HK-2 (cell line): ENCODE data around the gene SPATA32.

Source experiments
- DNase-seq: peaks from one replicate; pipeline ENCODE4 v3.0.0-alpha.2; 2018; ENCODE audit not compliant: unreplicated experiment

Gene SPATA32

DNA sequence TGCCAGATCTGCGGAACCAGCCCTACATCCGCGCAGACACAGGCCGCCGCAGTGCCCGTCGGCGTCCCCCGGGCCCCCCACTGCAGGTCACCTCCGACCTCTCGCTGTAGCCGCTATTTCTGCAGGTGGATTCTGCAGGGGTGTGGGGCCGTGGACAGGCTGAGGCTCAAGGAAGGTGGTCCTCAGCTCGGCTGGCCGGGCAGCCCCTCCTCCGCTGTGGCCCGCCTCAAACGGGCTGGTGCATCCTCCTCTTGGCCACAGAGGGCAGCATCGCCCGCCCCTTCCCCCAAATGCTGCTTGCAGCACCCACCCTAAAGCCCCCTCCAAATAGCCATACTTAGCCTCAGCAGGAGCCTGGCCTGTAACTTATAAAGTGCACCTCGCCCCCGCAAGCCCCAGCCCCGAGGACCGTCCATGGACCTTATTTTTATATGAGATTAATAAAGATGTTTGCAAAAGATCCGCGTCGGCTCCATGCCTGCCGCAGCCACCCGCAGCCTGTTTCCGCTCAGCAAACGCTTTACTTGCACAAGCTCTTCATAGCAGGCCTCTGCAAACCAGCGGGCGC is 14.9 kb downstream of the SPATA32 start:
- no peak for DNase-seq

DNA sequence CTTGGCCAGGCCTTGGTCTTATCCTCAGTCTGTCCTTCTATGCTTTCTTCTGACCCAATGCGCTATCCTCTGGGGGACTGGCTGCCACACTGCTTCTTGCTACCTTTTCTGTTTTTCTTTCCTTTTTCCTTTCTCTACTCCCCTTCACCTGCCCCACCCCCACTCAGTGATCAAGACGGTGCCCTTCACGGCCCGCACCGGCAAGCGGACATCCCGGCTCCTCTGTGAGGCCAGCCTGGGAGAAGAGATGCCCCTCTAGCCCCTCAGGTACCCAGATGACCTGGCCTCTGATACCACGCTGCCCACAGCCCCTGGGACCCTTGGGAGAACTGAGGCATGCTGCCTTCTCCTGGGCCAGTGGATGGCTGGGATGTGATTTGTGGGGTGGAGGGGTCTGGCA is 15.6 kb downstream of the SPATA32 start:
- no peak for DNase-seq

DNA sequence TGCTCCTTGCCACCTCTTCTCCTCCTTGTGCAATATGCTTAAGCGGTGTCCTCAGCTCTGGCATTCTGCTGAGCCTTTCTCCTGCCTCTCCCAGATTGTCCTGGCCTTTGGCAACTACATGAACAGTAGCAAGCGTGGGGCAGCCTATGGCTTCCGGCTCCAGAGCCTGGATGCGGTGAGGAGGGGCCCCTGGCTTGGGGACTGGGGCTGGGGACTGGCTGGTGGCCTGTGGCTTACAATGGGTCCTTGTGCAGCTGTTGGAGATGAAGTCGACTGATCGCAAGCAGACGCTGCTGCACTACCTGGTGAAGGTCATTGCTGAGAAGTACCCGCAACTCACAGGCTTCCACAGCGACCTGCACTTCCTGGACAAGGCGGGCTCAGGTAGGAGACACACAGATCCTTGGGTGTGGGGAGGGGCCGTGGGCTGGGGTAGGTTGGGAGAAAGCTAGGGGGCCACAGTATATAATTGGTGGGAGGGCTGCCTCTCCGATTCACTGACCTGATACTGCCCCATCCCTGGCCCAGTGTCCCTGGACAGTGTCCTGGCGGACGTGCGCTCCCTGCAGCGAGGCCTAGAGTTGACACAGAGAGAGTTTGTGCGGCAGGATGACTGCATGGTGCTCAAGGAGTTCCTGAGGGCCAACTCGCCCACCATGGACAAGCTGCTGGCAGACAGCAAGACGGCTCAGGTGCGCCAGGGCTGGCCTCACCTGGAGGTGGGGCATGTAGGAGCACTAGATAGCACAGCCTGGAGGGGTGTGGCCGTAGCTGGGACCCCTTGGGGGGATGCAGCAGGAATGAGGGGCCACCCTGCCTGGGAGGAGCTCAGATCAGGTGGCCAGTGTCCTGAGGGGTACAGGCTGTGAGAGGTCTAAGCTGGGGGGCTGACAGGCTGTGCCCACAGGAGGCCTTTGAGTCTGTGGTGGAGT is 16.9 kb downstream of the SPATA32 start:
- DNase-seq, result no peak

DNA sequence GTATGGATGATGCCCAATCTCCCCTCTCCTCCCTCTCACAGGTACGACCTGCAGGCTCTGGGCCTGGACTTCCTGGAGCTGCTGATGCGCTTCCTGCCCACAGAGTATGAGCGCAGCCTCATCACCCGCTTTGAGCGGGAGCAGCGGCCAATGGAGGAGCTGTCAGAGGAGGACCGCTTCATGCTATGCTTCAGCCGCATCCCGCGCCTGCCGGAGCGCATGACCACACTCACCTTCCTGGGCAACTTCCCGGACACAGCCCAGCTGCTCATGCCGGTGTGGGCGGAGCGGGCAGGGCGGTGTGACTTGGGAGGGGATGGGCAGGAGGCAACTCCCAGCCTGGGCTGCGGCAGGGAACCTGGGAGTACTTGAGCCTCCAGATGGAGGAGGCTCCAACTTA is 18.1 kb downstream of the SPATA32 start:
- no peak for DNase-seq

DNA sequence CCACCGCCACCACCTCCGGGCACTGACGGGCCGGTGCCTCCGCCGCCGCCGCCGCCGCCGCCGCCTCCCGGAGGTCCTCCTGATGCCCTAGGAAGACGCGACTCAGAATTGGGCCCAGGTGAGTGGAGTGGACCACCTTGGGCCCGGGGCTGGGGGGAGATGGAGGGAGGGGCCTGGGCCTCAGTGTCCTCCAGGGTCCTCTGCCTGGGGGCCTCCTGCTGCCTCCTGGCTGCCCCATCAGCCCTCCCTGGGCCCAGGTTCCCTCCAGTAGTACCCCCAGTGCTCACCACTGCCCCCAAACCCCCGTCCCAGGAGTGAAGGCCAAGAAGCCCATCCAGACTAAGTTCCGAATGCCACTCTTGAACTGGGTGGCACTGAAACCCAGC is 19.9 kb downstream of the SPATA32 start:
- no peak for DNase-seq

DNA sequence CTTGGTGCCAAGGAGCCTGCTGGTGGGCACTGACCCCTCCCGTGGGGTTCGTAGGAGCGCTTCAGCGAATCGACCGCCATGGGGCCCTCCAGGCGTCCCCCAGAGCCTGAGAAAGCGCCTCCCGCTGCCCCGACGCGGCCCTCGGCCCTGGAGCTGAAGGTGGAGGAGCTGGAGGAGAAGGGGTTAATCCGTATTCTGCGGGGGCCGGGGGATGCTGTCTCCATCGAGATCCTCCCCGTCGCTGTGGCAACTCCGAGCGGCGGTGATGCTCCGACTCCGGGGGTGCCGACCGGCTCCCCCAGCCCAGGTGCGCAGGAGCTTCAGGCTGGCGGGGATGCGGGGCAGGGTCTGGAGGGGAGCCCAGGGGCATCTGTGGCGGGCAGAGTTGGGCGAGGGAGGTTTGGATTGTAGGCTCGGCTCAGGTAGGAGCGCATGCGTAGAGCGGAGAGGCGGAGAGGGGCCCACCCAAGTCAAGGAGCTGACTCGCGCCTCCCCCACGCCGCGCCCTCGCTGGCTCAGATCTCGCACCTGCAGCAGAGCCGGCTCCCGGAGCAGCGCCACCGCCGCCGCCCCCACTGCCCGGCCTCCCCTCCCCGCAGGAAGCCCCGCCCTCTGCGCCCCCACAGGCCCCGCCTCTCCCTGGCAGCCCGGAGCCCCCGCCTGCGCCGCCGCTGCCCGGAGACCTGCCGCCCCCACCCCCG is 20.4 kb downstream of the SPATA32 start:
- no peak for DNase-seq

DNA sequence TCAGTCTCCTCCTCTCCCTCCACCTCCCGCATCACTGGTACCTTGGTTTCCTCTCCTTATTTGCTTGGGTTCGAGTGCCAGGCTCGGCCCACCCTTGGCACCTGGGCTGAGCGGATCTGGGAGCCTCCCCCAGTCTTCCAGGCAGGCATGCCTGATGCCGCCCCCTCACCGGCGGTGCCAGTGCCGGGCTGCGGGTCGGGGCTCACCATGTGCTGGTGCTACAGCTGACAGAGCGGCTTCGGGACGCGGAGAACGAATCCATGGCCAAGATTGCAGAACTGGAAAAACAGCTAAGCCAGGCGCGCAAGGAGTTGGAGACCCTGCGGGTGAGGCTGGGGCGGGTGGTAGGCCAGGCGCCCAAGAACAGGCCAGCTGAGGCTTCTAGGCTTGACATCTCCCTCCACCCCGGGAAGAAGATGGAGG is 21.0 kb downstream of the SPATA32 start:
- DNase-seq, result no peak

DNA sequence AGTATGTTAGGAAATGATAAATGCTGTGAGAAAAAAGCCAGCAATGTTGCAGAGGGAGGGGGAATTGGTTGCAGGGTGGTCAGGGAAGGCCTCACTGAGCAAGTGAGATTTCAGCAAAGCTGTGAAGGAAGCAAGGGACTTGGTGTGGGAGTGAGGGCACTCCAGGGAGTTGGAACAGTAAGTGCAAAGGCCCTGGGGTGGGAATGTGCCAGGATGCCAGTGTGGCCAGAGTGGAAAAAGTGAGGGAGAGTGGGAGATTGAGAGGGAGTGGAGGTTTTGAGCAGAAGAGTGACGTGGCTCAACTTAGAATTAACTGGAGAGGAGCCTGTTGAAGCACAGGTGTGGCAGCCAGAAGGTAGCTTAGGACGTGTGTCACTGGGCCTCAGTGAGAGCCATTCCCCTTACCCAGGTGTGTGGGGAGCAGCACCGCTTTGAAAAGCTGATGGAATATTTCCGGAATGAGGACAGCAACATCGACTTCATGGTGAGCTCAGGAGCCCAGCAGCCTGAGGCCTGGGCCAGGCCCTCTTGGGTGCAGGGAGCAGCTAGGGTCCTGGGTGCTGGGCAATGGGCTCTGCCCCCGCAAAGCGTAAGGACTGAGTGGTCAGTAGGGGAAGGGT is 23.6 kb downstream of the SPATA32 start:
- no peak for DNase-seq

DNA sequence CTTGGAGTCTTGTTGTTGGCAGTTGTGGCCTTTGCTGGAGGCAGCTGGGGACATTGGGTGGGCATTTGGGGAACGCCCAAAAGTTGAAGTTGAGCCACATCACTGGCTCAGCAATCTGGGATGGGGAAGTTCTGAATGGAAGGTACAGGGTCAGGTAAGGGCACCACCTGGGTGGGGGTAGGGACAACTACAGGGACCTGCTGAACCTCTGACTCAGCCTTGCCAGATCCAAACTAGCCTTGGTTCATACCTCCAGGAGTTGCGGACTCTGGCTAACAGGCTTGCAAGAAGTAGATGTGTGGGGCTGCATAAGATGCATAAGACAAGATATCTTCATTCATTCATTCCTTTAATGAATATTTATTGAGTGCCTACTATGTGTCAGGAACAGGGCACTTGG is 24.2 kb downstream of the SPATA32 start:
- no peak for DNase-seq

DNA sequence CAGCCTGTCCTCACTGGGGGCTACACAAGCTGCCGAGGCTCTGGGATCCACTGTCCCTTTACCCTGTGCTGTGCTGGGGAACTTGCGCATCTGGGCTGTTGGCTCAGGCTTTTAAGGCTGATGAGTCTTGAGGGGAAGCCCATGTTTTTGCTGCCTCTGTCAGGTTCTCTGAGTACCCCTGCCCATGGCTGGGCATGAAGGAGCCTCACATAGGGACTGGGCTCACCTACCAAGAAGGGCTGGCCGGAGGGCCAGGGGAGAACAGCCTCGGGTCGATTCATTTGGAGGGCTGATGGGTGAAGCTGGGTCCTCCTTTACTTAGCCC is 25.6 kb downstream of the SPATA32 start:
- no peak for DNase-seq

DNA sequence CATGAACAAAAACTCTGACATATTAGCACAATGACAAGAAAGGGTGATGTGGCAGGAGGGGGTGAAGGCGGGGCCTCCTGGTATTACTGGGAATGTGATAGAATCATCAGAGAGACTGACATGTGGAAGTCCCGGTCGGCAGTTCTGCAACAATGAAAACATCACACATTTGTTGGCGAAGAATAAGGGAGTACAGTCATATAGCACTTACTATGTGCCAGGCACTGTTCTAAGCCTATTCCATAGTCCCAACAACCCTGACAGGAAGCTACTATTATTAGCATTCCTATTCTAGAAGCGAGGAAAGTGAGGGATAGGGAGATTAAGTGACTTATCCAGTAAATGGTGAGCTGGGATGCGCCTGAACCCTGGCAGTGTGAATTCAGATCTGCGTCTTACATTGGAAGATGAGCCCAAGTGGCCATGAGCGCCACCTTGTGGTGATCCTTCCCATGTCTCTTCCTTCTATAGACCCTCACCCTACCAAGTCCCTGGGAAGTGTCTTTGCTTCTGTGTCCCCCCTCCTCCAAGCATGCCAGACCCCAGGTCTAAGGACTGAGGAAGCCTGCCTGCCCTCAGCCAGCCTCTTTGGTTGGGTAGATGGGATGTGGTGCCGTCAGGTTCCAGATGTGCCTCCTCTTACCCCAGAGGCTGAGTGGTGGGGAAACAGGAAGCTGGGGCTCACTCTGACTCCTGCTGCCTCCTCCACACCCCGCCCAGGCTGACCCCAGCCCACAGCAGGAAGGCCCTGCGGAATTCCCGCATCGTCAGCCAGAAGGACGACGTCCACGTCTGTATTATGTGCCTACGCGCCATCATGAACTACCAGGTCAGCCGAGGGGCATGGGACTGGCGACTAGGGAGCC is 26.2 kb downstream of the SPATA32 start:
- DNase-seq, result peak; percentile 60

DNA sequence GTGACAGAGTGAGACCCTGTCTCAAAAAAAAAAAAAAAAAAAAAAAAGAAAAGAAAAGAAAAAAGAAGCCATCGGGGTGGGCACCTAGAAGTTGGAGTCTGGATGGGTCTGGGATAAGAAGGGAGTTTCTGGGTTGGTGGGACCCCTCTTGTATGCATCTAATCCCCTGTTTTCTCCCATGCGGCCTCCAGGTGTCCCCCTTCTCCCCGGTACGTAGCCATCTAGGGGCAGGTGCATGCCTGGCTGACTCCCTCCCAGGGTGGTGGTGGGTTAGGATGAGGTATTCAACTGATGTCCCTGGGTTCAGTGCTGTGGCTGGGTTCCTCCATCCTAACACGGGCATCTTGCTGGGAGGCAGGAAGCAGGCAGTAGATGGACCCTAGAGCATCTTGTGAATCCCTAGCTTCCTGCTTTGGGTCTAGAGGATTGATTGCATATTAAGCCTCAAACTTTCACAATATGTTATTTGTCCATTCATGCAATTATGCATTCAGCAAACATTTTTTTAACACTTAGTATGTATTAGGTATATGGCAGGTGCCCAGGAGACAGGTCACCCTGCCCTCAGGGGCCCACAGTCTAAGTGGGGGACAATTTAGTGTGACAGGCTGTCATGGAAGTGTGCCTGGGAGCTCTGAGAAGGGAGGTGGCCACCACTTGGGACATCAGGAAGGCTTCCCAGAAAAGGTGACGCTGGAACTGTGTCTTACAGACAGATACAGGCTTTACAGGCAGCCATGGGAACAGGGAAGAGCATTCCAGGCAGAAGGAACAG is 27.1 kb downstream of the SPATA32 start:
- no peak for DNase-seq

DNA sequence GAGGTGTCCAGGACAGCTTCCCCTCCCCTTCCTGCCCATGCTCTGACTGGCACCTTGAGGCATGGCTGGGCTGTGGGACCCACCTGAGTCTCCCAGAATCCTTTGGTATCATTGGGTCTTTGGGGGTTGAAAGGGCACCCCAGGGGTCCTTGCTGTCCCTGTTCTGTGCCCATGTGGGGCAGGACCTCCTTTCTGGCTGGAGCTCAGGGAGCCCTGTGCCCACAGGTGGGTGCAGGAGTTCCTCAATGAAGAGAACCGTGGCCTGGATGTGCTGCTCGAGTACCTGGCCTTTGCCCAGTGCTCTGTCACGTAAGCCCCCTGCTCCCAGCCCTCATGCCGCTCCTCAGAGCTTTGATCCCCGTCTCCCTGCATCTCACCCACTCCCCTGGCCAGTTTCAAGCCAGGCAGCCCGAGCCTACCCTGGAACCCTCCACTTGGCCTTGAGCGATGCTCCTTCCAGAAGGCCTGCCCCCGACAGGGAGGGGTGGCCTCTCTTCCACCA is 28.4 kb downstream of the SPATA32 start:
- no peak for DNase-seq

DNA sequence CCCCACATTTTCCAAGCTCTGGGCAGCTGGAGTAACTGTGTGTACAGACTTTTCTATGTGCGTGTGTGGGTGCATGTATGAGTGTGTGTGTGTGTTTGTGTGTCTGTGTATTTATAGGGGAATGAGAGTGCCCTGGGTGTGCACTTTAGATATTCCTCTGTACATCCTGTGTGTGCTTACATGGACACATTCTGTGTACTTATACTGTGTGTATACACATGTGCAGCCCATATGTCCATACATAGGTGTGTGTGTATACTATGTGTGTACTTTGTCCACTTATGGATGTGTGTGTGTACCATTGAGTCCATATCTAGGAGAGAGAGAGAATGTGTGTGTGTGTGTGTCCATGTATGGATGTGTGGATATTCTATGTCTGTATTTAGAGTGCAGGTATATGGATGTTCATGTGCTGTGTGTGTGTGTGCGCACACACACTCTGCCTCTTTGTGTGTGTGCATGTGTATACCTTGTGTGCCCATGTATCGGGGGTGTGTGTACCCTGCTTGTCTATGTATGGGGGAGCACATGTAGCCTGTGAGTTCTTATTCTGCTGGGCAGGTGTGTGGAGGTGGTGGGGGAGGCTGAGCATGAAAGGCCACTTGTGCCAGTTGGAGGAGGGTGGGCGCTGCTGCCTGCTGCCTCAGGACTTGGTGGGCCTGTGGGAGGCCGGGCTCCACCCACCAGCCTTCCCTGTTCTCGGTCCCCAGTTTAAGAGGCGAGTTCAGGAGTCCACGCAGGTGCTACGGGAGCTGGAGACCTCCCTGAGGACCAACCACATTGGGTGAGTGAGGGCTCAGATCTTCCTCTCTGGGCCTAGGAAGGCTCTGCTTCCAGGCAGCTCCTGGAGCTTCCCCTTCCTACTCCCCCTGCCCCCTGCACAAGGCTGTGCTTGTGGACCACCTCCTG is 29.1 kb downstream of the SPATA32 start:
- DNase-seq, result no peak

DNA sequence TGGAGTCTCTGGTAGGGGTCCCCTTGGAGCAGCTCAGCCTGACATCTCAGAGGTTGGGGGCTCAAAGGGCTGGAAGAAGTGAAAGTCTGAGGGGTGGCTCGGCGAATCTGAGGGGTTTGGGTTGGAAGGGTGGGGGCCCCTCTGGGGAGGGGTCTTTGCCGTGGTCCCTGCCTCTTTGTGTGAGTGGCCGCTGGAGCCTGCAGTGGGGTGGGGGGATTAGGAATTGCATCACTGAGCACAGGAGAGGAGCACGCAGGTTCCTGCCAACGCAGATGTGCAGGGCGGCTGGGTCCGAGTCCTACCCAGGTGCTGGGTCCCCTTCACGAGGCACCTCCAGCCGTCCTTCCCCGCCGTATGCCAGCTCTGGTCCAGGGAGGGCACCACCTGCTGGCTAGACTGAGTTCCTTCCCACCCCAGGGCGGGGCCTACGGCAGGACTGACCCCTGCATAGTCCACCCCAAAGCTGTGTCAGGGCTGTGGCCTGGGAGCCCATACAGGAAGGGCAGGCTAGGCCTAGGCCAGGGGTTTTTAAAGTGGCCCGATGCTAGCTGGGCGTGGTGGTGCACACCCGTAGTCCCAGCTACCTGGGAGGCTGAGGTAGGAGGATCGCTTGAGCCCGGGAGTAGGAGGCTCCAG is 30.3 kb downstream of the SPATA32 start:
- DNase-seq, result no peak

DNA sequence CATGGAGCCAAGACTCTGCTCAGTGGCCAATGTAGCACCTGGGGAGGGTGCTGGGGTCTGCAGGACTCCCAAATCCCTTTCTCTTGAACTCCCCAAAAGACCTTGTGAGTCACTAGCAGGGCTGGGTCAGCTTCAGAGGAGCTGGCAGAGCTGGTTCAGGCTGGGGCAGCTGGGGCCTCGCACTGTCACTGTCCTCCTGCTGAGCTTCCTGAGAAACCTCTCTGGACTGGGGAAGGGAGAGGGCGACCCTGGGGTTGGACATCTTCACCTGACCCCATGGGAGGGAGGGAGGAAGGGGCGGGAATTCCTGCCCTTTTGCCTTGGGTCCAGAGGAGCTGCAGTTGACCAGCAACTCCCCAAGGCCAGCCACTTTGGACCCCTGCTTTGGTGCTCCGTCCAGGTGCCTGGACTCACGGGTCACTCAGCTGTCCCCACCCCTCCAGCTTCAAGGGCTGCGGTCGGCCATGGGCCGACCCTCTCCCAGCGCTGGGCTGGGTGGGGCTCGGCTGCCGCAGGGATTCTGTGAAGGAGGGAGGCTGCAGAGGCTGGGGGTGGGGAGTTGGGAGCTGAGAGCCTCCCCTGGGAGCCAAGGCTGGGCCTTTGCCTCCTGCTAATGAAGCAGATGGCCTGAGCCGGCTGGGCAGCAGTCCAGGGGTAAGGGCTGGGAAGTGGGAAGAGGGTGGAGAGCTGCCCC is 31.0 kb downstream of the SPATA32 start:
- DNase-seq, result no peak

DNA sequence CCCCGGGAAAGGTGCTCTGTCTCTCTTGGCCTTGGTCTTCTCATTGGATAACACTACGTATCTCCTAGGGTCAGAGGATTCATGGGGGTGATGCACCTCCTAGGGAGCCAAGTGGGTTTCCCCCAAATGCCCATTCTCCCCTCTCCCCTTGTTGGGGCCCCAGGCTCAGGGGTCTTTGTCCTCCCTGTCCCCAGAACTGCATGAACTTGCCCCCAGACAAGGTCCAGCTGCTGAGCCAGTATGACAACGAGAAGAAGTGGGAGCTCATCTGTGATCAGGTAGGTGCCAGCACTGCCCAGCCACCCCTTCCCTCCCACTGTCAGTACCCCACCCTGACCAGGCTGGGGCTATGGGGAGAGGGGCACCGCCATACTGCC is 31.5 kb downstream of the SPATA32 start:
- no peak for DNase-seq

DNA sequence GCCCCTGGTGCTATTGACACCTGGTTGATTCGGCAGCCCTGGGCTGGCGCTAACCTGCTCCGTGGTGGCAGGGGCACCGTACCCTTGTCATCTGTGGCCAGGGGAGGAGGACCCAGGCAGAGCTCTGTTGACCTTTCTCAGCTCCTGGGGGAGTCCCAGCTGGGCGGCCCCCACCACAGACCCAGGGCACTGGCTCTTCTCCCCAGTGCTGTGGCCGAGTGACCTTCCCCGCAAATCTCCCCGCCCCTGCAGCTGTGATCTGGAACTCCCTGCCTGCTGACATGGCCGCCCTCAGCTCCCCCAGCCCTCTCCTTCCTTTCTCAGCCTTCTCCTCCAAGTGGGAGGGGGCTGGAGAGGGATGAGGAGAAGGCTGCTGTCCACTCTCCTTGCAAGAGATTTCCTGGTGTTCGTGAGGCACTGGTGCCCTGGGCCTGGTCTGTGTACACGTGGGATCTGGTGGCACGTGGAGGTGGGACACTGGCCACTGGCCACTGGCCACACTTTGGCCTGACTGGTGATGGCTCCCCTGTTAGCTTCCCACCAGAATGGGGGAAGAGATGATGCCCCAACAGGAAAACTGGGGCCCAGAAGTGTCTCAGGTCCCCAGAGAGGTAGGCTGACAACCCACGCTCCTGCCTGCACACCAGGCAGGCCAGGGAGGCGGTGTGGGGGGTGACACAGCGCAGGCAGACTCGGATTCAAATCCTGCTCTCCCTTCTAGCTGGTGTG is 32.0 kb downstream of the SPATA32 start:
- no peak for DNase-seq
